Hematopoietic multipotent progenitor cell (in vitro differentiated cells): ENCODE data around the gene LAYN. TPM values are rescaled to one million over a fixed set of nuclear protein-coding genes. Genes with fewer than 3 reads are reported as not detected.
A peak's percentile ranks its signal among the peaks of the same experiment; 100 is the strongest.

Experiments
- DNase-seq, 3 donors: peaks; one replicate each; pipeline ENCODE4 v3.0.0-alpha.2; 2011 to 2015; ENCODE audit warnings: low read depth in 2 of 3, low spot score in 2 of 3
- total RNA-seq: library from RNA; depleted of rRNA; stranded (reverse); fragments of >200 nt; gene quantifications from one replicate; pipeline ENCODE4 v1.2.3, GENCODE V29; 2012

The LAYN gene
- total RNA-seq, 1 donor = 0.27 TPM

- DNase-seq = no peak
Observed at GRCh38 chr11:111530091-111530490, 10.4 kb upstream of the LAYN start.

GRCh38 chr11:111531136-111531535 is 9.4 kb upstream of the LAYN start:
- no peak for DNase-seq

- DNase-seq = no peak
Observed at GRCh38 chr11:111531687-111532364, 8.7 kb upstream of the LAYN start.

DNA sequence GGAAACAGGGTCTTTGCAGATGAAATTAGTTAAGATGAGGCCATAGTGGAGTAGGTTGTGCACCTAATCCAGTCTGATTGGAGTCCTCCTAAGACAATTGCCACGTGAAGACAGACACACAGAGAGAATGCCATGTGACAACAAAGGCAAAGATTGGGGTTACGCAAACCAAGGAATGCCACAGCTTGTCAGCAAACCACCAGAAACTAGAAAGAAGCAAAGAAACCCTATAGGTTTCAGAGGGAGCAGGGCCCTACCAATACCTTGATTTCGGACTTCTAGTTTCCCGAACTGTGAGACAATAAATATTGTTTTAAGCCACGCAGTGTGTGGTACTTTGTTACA is 8.2 kb upstream of the LAYN start:
- no peak for DNase-seq

- no peak for DNase-seq
Observed at GRCh38 chr11:111535281-111535680, 5.2 kb upstream of the LAYN start.

DNA sequence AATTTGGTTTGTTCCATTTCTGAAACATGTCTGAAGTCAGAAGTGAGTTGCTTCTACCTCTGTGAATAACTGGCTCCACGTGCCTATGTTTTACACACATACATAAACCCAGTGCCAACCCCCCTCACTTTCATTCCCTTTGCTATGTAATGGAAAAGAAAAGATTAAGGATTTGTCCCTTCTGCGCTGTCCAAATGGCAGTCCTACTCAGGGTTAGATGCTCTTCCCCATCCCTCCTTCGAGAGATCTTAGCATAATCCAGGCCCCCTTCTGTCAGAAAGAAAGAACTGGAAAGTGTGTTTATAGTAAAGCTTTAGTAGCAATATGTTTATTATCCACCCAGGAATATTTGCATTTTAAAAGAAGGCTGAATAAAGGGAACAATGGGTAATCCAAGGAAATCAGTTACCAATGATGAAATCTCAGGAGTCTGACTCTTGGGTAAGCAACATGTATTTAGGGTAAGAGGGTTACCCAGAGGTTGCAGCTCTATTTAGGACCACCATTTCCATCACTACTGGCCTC is 3.1 kb upstream of the LAYN start:
- no peak for DNase-seq

GRCh38 chr11:111538407-111539114 is 2.0 kb upstream of the LAYN start:
- no peak for DNase-seq

DNA sequence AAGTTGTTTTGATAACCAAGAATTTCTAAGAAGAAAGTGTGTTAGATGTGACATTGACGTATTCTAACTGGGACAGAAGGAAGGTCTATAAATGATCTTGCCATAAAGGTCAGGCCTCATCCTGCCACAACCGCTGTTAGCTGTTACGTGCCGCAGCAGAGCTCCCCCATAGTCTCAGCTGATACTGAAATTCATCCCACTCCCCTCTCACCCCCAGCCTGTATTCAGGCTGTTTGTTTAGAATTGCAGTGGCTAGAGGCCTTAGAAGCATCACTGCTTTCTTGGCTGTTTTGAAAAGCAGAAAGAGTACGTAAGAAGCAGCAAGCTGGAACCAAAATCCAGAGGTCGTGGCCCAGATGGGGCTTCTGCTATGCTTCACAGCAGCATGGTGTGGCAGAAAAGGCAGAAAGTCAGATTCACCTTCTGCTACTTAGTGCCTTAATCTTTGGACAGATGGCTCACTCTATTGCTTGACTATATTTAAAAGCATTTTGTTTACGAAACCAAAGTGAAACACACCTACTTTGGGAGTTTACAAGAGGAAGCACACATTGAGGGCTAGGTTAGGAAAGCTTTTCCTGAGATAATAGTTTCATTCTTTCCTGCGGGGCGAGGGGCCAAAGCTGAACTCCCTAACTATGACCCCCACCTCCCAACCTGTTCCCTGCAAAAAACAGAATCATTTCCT is 950 bp upstream of the LAYN start:
- no peak for DNase-seq

- DNase-seq = no peak
Observed at GRCh38 chr11:111540937-111541253, 375 bp downstream of the LAYN start.

DNA sequence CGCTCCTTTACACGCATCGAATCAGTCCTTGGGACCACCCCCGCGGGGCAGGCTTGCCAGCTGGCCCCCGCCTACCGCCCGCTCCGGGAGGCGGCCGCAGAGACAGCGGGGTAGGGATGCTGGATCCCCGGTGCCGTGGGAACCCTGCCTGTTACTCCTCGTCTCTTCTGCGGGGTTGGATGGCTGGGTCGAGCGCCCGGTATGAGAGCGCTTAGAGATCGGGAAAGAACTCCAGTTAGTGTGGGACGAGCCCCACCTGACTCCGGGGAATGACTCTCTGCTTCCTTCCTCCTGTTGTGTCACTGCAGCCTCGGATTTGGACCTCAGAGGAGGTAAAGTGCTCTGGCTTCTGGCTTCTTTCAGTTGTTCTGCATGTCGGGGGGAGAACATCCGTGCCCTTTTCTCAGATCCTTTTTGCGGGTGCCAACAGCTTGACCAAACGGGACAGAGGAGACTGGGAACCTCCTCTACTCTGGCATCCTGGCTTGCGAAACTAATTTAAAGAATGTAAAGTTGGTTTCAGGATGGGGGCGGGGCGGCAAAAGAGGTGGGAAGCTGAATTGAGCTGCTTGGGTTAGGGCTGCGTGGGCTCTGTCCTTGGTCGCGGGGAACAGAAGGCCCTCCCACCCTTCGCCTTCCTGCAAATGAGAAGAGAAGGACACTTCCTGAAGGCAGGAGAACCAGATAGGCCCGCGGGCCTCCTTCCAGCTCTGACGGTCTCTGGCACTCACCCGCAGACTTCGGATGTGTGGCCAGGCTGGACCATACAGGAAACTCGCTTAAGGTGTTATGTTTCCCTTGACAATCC is 938 bp downstream of the LAYN start:
- DNase-seq = no peak

DNA sequence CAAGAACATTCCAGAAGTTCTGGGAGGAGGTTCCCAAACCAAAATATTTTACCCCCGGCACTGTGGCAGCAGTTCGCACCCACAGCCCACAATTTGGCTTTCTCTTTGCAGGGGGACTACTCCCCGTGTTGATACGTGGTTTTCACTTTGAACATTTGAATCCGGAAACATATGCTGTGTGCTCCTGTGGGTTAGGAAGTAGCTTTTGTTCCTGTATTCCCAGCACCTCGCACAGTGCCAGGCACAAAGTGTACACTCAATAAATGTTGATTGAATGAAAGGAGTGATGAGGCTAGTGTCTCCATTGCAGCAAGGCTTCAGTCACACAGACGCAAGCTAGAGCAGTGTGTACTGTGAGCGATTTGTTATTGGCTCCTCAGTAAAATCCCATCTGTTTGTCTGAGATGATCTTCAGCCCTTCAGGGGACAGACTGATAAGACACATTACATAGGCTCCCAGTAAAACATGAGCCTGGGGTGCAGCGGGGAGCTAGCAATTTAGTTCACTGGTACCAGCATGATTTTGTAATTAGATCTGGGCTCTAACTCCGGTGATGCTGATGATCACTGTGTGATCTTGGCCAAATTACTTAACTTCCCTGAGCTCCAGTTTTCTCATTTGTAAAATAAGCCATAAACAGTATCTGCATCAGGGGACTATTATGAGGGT is 2.2 kb downstream of the LAYN start:
- DNase-seq = peak in 1 of 3 donors; percentile 34

DNA sequence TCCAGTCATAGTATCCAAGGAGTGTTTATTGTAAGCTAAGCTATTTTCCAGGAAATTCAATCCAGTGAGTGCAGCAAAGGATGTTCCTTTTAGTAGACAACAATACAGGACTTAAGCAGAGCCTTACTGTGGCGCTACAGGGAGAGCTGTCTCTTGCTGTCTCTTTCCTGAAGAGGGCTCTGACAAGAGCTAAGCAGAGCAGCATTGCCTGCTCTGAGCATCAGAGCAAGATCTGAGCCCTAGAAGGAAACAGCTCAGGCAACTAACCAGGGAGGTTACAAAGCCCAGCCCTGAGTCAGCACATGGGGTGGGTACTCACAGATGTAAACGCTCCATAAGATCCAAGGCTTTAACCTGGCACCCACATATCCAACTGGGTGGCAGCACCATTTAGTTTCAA is 8.0 kb downstream of the LAYN start:
- no peak for DNase-seq

GRCh38 chr11:111549196-111549868 is 8.8 kb downstream of the LAYN start:
- DNase-seq = no peak

GRCh38 chr11:111549869-111550203 is 9.3 kb downstream of the LAYN start:
- no peak for DNase-seq

DNA sequence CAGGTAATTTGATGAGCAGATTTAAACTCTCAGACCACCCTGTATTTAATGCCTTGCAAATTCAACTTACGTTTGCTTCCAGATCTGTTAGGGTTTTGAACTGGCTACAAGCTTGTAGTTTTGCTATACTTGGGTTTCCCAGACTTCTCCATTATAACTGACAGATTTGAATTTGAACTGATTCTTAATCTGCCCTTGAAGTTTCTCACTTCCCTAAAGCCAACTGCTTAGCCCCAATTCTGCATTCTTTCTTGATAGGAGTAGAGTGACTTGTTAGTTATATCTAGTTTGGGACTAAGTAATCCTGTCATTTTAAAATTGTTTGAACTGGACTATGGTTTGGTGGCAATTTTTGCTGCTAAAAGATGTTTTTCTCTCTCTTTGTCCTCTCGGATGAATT is 9.7 kb downstream of the LAYN start:
- DNase-seq = no peak

- no peak for DNase-seq
Observed at GRCh38 chr11:111554532-111554931, 14.0 kb downstream of the LAYN start.

- DNase-seq = no peak
Observed at GRCh38 chr11:111555255-111555654, 14.7 kb downstream of the LAYN start.

DNA sequence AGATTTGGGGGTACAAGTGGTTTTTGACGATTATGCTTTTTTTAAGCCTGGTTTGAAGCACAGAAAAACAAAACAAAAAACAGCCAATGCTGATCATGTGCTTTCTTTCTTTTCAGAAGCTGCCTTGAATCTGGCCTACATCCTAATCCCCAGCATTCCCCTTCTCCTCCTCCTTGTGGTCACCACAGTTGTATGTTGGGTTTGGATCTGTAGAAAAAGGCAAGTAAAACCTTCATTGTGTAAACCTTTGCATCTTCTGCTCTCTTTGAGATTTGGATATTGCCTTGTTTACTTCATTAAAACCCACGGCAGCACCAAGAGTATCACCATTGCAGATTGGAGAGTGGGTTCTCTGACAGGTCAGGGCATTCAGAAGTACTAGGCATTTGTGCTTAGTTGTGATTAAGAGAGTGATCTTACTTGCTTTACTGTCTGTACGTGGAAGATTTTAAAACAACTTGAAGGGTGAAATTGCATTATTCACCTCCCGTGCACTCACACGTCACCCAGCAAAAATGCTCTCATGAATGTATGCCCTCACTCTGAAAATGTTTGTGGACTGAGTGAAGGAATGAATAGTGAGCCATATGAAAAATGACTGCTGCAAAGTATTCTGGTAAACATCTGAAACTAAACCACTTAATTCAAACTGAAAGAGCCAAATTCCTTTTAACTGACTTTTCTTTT is 17.0 kb downstream of the LAYN start:
- DNase-seq = no peak

GRCh38 chr11:111559800-111560464 is 19.4 kb downstream of the LAYN start:
- DNase-seq = no peak
